Tibial nerve (tissue), 4 donors: ENCODE results near the gene HLCS. TPM values are rescaled to one million over a fixed set of nuclear protein-coding genes. Genes with fewer than 3 reads are reported as not detected.

Experiments used
- DNase-seq, 2 donors: peaks; one replicate each; pipeline ENCODE4 v3.0.0-alpha.2; 2019; ENCODE audit warnings: low spot score in 2 of 2
- H3K27ac ChIP-seq, 4 donors: fragments of 200-600 bp; sonication (generic) in 3 of 4; one replicate each; pipeline ENCODE4 v1.5.1; 2017 to 2019; ENCODE audit warnings: mild to moderate bottlenecking in 1 of 4
- H3K27me3 ChIP-seq, 2 donors: fragments of 200-600 bp; sonication (generic) in 1 of 2; one replicate each; pipeline versions ENCODE4 v1.5.1 to v1.6.0; 2017 to 2019
- H3K36me3 ChIP-seq, 3 donors: fragments of 200-600 bp; sonication (generic); one replicate each; pipeline ENCODE4 v1.5.1; 2018 to 2019
- H3K4me1 ChIP-seq, 4 donors: fragments of 200-600 bp; sonication (generic) in 3 of 4; one replicate each; pipeline ENCODE4 v1.5.1; 2017 to 2019
- H3K4me3 ChIP-seq, 4 donors: fragments of 200-600 bp; sonication (generic) in 3 of 4; one replicate each; pipeline ENCODE4 v1.5.1; 2017 to 2019; ENCODE audit warnings: mild to moderate bottlenecking in 1 of 4, moderate library complexity in 1 of 4
- H3K9me3 ChIP-seq, 4 donors: fragments of 200-600 bp; sonication (generic) in 3 of 4; one replicate each; pipeline ENCODE4 v1.5.1; 2017 to 2019
- CTCF ChIP-seq, 5 experiments: fragments of 200-600 bp in 3 of 5; fragments of 450-650 bp in 2 of 5; sonication (generic) in 3 of 5; IDR thresholded peaks; one replicate each; pipeline ENCODE4 v1.5.1; 2016 to 2019; ENCODE audit warnings: antibody characterized with exemption in 5 of 5, mild to moderate bottlenecking in 3 of 5, moderate library complexity in 2 of 5
- EP300 ChIP-seq, 2 donors: sonication (generic); formaldehyde crosslinking; IDR thresholded peaks; one replicate each; pipeline ENCODE4 v1.6.1; 2017; ENCODE audit warnings: antibody characterized with exemption in 2 of 2, mild to moderate bottlenecking in 1 of 2
- POLR2A ChIP-seq, 2 donors: fragments of 450-650 bp; IDR thresholded peaks; one replicate each; pipeline ENCODE4 v1.6.1; 2017; ENCODE audit warnings: antibody characterized with exemption in 2 of 2, mild to moderate bottlenecking in 2 of 2, moderate library complexity in 2 of 2
- WGBS, 2 donors: methylation state at CpG; one replicate each; pipeline ENCODE4 v1.1.5; 2018; 5-methylcytosine and 5-hydroxymethylcytosine counted together
- total RNA-seq, 4 donors: library from RNA; depleted of rRNA; stranded (reverse); fragments of >200 nt; gene quantifications; one replicate each; pipeline ENCODE4 v1.1.0, GENCODE V29; 2016

Gene HLCS
- total RNA-seq, 4 donors from 2014 or later, result 14.4 to 19.0 (median 17.4) TPM

GRCh38 chr21:36854391-36854790 lies 112.1 kb downstream of the HLCS start:
- 32 to 47% methylated on average over 5 of the region's 5 CpGs for WGBS, 2 donors
- Histone ChIP-seq H3K27ac (no peak overlapping the region), H3K4me1 (peaks cover 0 to 3% (median 0%) of the 10 kb centered on the region in 4 donors), H3K9me3 (no peaks in the 10 kb centered on the region), H3K27me3 (no peaks in the 10 kb centered on the region), H3K4me3 (no peak overlapping the region), H3K36me3 (no peaks in the 10 kb centered on the region)
- no peak for DNase-seq
- TF ChIP-seq EP300 (IDR thresholded peaks at IDR 0.05) (no peak), POLR2A (IDR thresholded peaks at IDR 0.05) (no peak), CTCF (IDR thresholded peaks at IDR 0.05) (peak in 3 of 5 experiments; percentile 21 to 35 (median 24))

GRCh38 chr21:36852864-36853263 lies 113.6 kb downstream of the HLCS start:
- TF ChIP-seq EP300 (IDR thresholded peaks at IDR 0.05) (no peak), POLR2A (IDR thresholded peaks at IDR 0.05) (no peak), CTCF (IDR thresholded peaks at IDR 0.05) (no peak)

GRCh38 chr21:36852293-36852692 lies 114.2 kb downstream of the HLCS start:
- H3K36me3 ChIP-seq, result no peaks in the 10 kb centered on the region
- no peaks in the 10 kb centered on the region for H3K9me3 ChIP-seq
- no peak overlapping the region for H3K4me3 ChIP-seq
- WGBS, 2 donors, result 56 to 73% methylated on average over 1 of the region's 1 CpG
- DNase-seq, result no peak
- H3K4me1 ChIP-seq, result peaks cover 0 to 9% (median 0%) of the 10 kb centered on the region in 4 donors
- no peaks in the 10 kb centered on the region for H3K27me3 ChIP-seq
- no peak overlapping the region for H3K27ac ChIP-seq
- TF ChIP-seq CTCF (IDR thresholded peaks at IDR 0.05) (no peak), POLR2A (IDR thresholded peaks at IDR 0.05) (no peak), EP300 (IDR thresholded peaks at IDR 0.05) (no peak)

More at GRCh38 chr21:36852864-36853263, 113.6 kb downstream of the HLCS start:
- Histone ChIP-seq H3K36me3 (no peaks in the 10 kb centered on the region), H3K27me3 (no peaks in the 10 kb centered on the region), H3K9me3 (no peaks in the 10 kb centered on the region), H3K4me1 (peaks cover 0 to 6% (median 0%) of the 10 kb centered on the region in 4 donors), H3K4me3 (no peak overlapping the region), H3K27ac (no peak overlapping the region)
- 86 to 92% methylated on average over 4 of the region's 4 CpGs for WGBS, 2 donors
- DNase-seq, result no peak

- DNase-seq, result no peak
- H3K27ac ChIP-seq, result no peak overlapping the region
- H3K27me3 ChIP-seq, result no peaks in the 10 kb centered on the region
- H3K36me3 ChIP-seq, result no peaks in the 10 kb centered on the region
- no peaks in the 10 kb centered on the region for H3K9me3 ChIP-seq
- TF ChIP-seq EP300 (IDR thresholded peaks at IDR 0.05) (no peak), CTCF (IDR thresholded peaks at IDR 0.05) (no peak), POLR2A (IDR thresholded peaks at IDR 0.05) (no peak)
- no peak overlapping the region for H3K4me3 ChIP-seq
- WGBS, 2 donors, result 69 to 73% methylated on average over 5 of the region's 5 CpGs
- peaks cover 0 to 12% (median 0%) of the 10 kb centered on the region in 4 donors for H3K4me1 ChIP-seq
Observed at GRCh38 chr21:36851121-36851520, 115.3 kb downstream of the HLCS start.

- Histone ChIP-seq H3K27ac (no peak overlapping the region), H3K4me3 (no peak overlapping the region), H3K4me1 (peaks cover 0 to 12% (median 0%) of the 10 kb centered on the region in 4 donors), H3K9me3 (no peaks in the 10 kb centered on the region), H3K36me3 (no peaks in the 10 kb centered on the region), H3K27me3 (no peaks in the 10 kb centered on the region)
- 91 to 97% methylated on average over 4 to 8 of the region's 8 CpGs for WGBS, 2 donors
- TF ChIP-seq POLR2A (IDR thresholded peaks at IDR 0.05) (no peak), CTCF (IDR thresholded peaks at IDR 0.05) (no peak), EP300 (IDR thresholded peaks at IDR 0.05) (no peak)
- no peak for DNase-seq
Observed at GRCh38 chr21:36850372-36850771, 116.1 kb downstream of the HLCS start.
